AG04450 (cell line): ENCODE results near the gene SWT1. TPM values are rescaled to one million over a fixed set of nuclear protein-coding genes. Genes with fewer than 3 reads are reported as not detected.

Experiments
- CTCF ChIA-PET: fragments of 300-600, 350-600 bp; formaldehyde crosslinking; extraction: SDS; loops from one replicate; lab custom pipeline; 2022; ENCODE audit warnings: antibody characterized with exemption, inconsistent platforms; lab: Charles Lee
- POLR2A ChIA-PET: fragments of 350-600 bp; formaldehyde crosslinking; extraction: SDS; loops from one replicate; lab custom pipeline; 2021; ENCODE audit warnings: antibody characterized with exemption, inconsistent platforms; lab: Yijun Ruan, JAX
- DNase-seq: peaks from one replicate; pipeline ENCODE4 v3.0.0-alpha.2; 2011; ENCODE audit warnings: low read depth, low spot score
- H3K27ac ChIP-seq: one replicate; pipeline ENCODE4 v1.5.1; 2012; ENCODE audit warnings: low read depth, low read length, control low read depth
- H3K27me3 ChIP-seq: one replicate; pipeline ENCODE4 v1.6.0; 2012; ENCODE audit warnings: low read length; ENCODE audit not compliant: control insufficient read depth, insufficient read depth
- H3K4me3 ChIP-seq: 2 replicates; pipeline ENCODE4 v1.5.1; 2011; ENCODE audit warnings: mild to moderate bottlenecking, low read depth, low read length, control low read depth
- H3K9me3 ChIP-seq: 2 replicates; pipeline ENCODE4 v1.5.1; 2012; ENCODE audit warnings: low read length; ENCODE audit not compliant: control insufficient read depth, insufficient read depth
- CTCF ChIP-seq: IDR thresholded peaks from 2 replicates; pipeline ENCODE4 v1.5.1; 2011; ENCODE audit warnings: low read depth, low read length, control low read depth, inconsistent platforms
- polyA plus RNA-seq: library from polyadenylated mRNA; depleted of rRNA; stranded (reverse); fragments of >200 nt; gene quantifications from 2 replicates; pipeline ENCODE4 v1.2.3, GENCODE V29; 2011

The SWT1 gene
- polyA plus RNA-seq, 1 experiment, result 3.6 TPM

DNA sequence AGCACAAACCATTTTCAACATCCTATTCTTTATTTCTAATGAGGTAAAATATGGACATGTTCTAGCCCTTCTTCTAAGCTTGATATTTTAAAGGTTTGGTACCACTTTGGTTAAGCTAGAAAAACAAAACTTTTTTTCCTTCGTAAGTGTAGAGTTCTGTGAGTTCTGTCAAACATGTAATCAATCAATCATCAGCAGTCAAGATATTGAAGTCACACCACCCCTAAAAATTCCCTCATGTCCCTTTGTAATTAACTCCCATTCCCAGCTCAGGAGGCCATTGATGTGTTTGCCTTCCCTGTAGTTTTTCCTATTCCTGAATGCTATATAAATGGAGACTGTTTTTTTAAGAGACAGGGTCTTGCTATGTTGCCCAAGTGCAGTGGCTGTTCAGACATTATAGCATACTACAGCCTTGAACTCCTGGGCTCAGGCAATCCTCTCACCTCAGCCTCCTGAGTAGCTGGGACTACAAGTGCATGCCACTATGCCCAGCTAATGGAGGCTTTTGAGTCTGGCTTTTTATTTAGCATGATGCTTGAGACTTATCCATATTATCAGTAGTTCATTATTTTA, 137.1 kb downstream of the SWT1 start:
- H3K27me3 ChIP-seq, result no peaks in the 10 kb centered on the region
- ChIA-PET POLR2A (no interaction called here), CTCF (interaction anchor here (1.0 to 2.7 kb wide), 2 partner anchors 315 to 376 kb away, joined by 3 to 14 read pairs; no protein-coding TSS in a partner anchor)
- no peak for DNase-seq
- no peak overlapping the region for H3K27ac ChIP-seq
- no peak overlapping the region for H3K4me3 ChIP-seq
- no peaks in the 10 kb centered on the region for H3K9me3 ChIP-seq
- TF ChIP-seq CTCF, result no peak

DNA sequence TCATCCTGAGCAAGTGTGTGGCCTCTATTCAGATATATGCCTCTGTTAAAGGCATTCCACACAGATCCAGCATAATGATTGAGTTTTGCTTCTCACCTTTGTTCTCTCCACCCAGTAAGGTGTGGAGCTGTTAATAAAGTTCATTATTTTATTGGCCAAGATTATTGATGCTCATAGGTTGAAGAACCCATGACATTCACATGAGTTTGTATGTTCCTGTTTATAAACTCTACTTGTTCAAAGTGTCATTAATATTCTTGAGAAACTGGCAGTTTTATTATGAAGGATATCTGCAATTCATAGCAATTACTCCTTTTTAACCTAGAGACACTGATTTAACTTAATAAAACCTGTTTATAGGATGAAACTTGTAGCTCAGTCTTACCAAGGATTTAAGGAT, 138.1 kb downstream of the SWT1 start:
- no peaks in the 10 kb centered on the region for H3K27me3 ChIP-seq
- no peaks in the 10 kb centered on the region for H3K9me3 ChIP-seq
- POLR2A ChIA-PET, result no interaction called here
- CTCF ChIA-PET, result interaction anchor here (0.6 to 1.8 kb wide), 6 partner anchors 57 to 386 kb away, joined by 3 to 7 read pairs (median 3); no protein-coding TSS in a partner anchor
- no peak for DNase-seq
- TF ChIP-seq CTCF, result no peak
- H3K4me3 ChIP-seq, result no peak overlapping the region
- no peak overlapping the region for H3K27ac ChIP-seq

DNA sequence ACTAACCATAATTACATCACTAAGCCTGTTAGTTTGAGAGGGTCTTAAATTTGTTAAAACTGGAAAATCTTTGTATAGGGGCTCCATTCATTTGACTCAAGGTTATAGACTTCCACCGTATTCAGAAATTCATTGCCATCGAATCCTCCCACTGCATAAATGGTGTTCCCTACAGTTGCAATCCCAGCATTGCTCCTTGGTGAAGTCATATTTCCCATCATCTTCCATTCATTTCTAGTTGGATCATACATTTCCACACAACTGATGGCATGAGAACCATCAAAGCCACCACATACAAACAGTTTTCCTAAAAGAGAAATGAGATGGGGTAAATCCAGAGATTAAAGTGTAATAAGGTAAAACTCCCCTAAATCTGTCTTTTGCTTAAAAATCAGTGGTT, 141.0 kb downstream of the SWT1 start:
- CTCF ChIA-PET, result interaction anchor here (1.3 to 1.6 kb wide), 3 partner anchors 372 to 493 kb away, joined by 4 to 5 read pairs (median 5); no protein-coding TSS in a partner anchor
- no peak for TF ChIP-seq CTCF
- H3K27ac ChIP-seq, result no peak overlapping the region
- no peaks in the 10 kb centered on the region for H3K9me3 ChIP-seq
- no peaks in the 10 kb centered on the region for H3K27me3 ChIP-seq
- H3K4me3 ChIP-seq, result no peak overlapping the region
- no peak for DNase-seq
- POLR2A ChIA-PET, result no interaction called here

GRCh38 chr1:185300152-185300551, 143.2 kb downstream of the SWT1 start:
- Histone ChIP-seq H3K4me3 (no peak overlapping the region), H3K27me3 (no peaks in the 10 kb centered on the region), H3K27ac (no peak overlapping the region), H3K9me3 (no peaks in the 10 kb centered on the region)
- TF ChIP-seq CTCF, result no peak
- no peak for DNase-seq
- ChIA-PET CTCF (interaction anchor here (0.9 to 1.2 kb wide), 2 partner anchors 296 to 380 kb away, joined by 3 to 4 read pairs; no protein-coding TSS in a partner anchor), POLR2A (no interaction called here)

- no peak overlapping the region for H3K27ac ChIP-seq
- no peak for DNase-seq
- CTCF ChIA-PET, result interaction anchor here (1.0 kb wide), 1 partner anchor 365 kb away, joined by 5 read pairs; no protein-coding TSS in a partner anchor
- no peak overlapping the region for H3K4me3 ChIP-seq
- no peak for TF ChIP-seq CTCF
- POLR2A ChIA-PET, result no interaction called here
- no peaks in the 10 kb centered on the region for H3K27me3 ChIP-seq
- H3K9me3 ChIP-seq, result no peaks in the 10 kb centered on the region
These were observed 148.5 kb downstream of the SWT1 start for GRCh38 chr1:185305419-185305818.
